ENCODE measurements around the gene FKBP7.

Gene FKBP7

GRCh38 chr2:178417916-178418315, 60.5 kb downstream of the FKBP7 start:
- no peaks in the 10 kb centered on the region for H3K27me3 ChIP-seq
- peaks cover 0 to 9% (median 5%) of the 10 kb centered on the region in 4 donors for H3K4me1 ChIP-seq
- peaks cover 0 to 2% (median 0%) of the 10 kb centered on the region in 3 donors for H3K36me3 ChIP-seq
- no peak overlapping the region for H3K27ac ChIP-seq
- intact Hi-C loops (cut with DNase I; ENCODE audit: low total_unique reads), result loop anchor here (10.0 kb wide), 1 partner anchor 283 kb away; no protein-coding TSS in a partner anchor
- no peaks in the 10 kb centered on the region for H3K9me3 ChIP-seq
- TF ChIP-seq, protein P1, sequence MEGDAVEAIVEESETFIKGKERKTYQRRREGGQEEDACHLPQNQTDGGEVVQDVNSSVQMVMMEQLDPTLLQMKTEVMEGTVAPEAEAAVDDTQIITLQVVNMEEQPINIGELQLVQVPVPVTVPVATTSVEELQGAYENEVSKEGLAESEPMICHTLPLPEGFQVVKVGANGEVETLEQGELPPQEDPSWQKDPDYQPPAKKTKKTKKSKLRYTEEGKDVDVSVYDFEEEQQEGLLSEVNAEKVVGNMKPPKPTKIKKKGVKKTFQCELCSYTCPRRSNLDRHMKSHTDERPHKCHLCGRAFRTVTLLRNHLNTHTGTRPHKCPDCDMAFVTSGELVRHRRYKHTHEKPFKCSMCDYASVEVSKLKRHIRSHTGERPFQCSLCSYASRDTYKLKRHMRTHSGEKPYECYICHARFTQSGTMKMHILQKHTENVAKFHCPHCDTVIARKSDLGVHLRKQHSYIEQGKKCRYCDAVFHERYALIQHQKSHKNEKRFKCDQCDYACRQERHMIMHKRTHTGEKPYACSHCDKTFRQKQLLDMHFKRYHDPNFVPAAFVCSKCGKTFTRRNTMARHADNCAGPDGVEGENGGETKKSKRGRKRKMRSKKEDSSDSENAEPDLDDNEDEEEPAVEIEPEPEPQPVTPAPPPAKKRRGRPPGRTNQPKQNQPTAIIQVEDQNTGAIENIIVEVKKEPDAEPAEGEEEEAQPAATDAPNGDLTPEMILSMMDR (IDR thresholded peaks at IDR 0.05), result no peak
- H3K4me3 ChIP-seq, result no peak overlapping the region
- no peak for DNase-seq

DNA sequence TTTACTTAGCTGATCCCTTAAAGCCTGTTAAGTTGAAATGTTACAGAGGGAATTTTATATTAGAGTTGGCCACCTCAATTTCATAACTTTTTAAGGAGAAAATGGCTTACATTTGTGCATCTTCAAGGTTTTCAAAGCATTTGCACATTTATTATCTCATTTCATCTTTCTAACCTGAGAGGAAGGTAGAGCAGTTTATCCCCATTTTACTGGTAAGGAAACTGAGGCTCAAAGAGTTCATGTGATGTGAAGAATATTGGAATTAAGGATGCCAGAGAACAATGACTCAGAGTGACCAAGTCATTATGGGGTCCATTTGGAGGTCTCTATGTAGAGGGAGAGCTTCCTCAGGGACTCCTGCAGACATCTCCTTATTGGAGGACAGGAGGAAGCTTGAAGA, 62.4 kb downstream of the FKBP7 start:
- intact Hi-C loops (cut with DNase I; ENCODE audit: low total_unique reads), result loop anchor here (10.0 kb wide), 1 partner anchor 281 kb away; no protein-coding TSS in a partner anchor
- DNase-seq, result no peak
- Histone ChIP-seq H3K4me1 (peaks cover 0 to 11% (median 5%) of the 10 kb centered on the region in 4 donors), H3K27ac (no peak overlapping the region), H3K36me3 (no peaks in the 10 kb centered on the region), H3K4me3 (no peak overlapping the region), H3K9me3 (no peaks in the 10 kb centered on the region), H3K27me3 (no peaks in the 10 kb centered on the region)
- TF ChIP-seq, protein P1 (IDR thresholded peaks at IDR 0.05), result no peak

- peak; percentile 94 to 95 for DNase-seq
- intact Hi-C loops (cut with DNase I; ENCODE audit: low total_unique reads), result loop anchor here (10.0 kb wide), 1 partner anchor 280 kb away; no protein-coding TSS in a partner anchor
- H3K27me3 ChIP-seq, result no peaks in the 10 kb centered on the region
- peak overlapping the region; percentile 58 to 66 for H3K4me3 ChIP-seq
- H3K36me3 ChIP-seq, result no peaks in the 10 kb centered on the region
- peaks cover 0 to 11% (median 5%) of the 10 kb centered on the region in 4 donors for H3K4me1 ChIP-seq
- peak overlapping the region; percentile 88 to 94 for H3K27ac ChIP-seq
- TF ChIP-seq, protein P1 (IDR thresholded peaks at IDR 0.05), result peak; percentile 86 to 87
- H3K9me3 ChIP-seq, result no peaks in the 10 kb centered on the region
Observed at GRCh38 chr2:178414266-178415247, 63.8 kb downstream of the FKBP7 start.

Data from tibial artery (tissue), 4 donors.